ENCODE data around the gene BEX4. TPM values are rescaled to one million over a fixed set of nuclear protein-coding genes. Genes with fewer than 3 reads are reported as not detected.
"Not testable (repeated sequence)": the region's sequence is repeated elsewhere in the genome, so short reads cannot be mapped to it uniquely, and the experiment has no call there.

BEX4 gene
- total RNA-seq, 2 experiments from 2014 or later = 8.8 to 9.8 TPM

DNA sequence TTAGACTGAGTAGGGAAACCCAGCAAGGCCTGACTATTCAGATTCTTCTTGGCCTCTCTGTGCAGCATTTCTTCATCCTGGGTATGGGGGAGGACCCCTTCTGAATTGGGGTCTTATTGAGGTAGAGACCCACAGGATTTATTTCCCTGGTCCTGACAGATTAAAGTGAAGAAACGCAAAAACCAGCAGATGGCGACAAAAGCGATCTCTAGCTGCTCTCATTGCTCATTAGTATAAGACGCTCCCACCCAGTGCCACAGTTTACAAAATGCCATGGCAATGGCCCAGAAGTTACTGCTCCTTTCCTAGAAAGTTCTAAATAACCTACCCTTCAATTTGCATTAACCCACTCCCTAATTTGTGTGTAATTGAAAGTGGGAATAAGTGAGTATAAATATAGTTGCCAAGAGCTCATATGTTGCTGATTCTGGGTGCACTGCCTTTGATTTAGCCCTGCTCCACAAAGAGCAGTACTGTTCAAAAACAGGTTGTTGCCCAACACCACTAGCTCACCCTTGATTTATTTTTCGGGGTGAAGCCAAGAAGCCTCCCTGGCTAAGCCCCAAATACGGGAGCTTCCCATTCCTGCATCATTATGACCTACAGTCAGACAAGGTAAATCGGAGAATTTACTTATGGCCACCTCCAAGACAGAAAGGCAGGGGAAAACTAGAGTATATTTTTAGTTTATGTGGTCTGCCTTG, 3.7 kb upstream of the BEX4 start:
- CTCF ChIA-PET = interaction anchor here (0.7 to 2.1 kb wide), 12 partner anchors 21 to 279 kb away, joined by 3 to 24 read pairs (median 4); no protein-coding TSS in a partner anchor
- H3K4me1 Mint-ChIP-seq (ENCODE audit: low read depth) = peaks cover 9% of the 10 kb centered on the region
- no peaks in the 10 kb centered on the region for H3K27me3 Mint-ChIP-seq (ENCODE audit: low read depth)
- intact Hi-C loops (cut with micrococcal nuclease) = loop anchor here (1.0 to 5.0 kb wide), 5 partner anchors 37 to 476 kb away; partner anchors contain the start of gene MORF4L2
- H3K4me3 Mint-ChIP-seq = no peak overlapping the region
- no peak overlapping the region for H3K27ac Mint-ChIP-seq
- H3K36me3 Mint-ChIP-seq (ENCODE audit: low read depth) = no peaks in the 10 kb centered on the region
- no peaks in the 10 kb centered on the region for H3K9me3 Mint-ChIP-seq
- peak; percentile 65 for DNase-seq

DNA sequence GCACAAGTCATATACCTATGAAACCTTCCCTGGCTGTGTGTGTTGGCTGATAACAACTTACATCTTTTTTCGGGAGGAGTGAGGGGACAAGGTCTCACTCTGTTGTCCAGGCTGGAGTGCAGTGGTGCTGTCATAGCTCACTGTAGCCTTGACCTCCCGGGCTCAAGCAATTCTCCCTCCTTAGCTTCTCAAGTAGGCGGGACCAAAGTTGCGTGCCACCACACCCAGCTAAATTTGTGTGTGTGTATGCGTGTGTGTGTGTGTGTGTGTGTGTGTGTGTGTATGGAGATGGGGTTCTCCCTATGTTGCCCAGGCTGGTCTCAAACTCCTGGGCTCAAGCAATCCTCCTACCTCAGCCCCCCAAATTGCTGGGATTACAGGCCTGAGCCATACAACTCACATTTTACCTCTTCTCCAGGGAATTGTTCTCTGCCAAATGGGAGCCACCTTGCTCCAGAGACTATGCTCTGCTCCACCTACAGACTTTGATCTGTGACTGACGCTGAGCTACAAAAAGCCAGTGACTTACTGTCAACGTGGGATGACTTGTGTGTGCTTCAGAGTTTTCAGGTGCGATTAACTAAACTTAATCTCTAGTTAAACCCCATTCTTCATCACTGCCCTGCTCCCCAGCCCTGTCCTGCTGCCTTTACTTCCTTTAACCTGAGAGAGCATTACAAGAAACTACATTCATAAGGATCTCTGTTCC, 2.0 kb upstream of the BEX4 start:
- DNase-seq = no peak
- no peaks in the 10 kb centered on the region for H3K9me3 Mint-ChIP-seq
- H3K27ac Mint-ChIP-seq = no peak overlapping the region
- no peaks in the 10 kb centered on the region for H3K36me3 Mint-ChIP-seq (ENCODE audit: low read depth)
- peaks cover 10% of the 10 kb centered on the region for H3K4me1 Mint-ChIP-seq (ENCODE audit: low read depth)
- H3K27me3 Mint-ChIP-seq (ENCODE audit: low read depth) = no peaks in the 10 kb centered on the region
- intact Hi-C loops (cut with micrococcal nuclease) = loop anchor here (5.0 kb wide), 2 partner anchors 129 to 474 kb away; partner anchors contain the start of gene MORF4L2
- CTCF ChIA-PET = interaction anchor here (0.9 to 1.3 kb wide), 2 partner anchors 32 to 36 kb away, joined by 3 to 4 read pairs; no protein-coding TSS in a partner anchor
- H3K4me3 Mint-ChIP-seq = no peak overlapping the region

DNA sequence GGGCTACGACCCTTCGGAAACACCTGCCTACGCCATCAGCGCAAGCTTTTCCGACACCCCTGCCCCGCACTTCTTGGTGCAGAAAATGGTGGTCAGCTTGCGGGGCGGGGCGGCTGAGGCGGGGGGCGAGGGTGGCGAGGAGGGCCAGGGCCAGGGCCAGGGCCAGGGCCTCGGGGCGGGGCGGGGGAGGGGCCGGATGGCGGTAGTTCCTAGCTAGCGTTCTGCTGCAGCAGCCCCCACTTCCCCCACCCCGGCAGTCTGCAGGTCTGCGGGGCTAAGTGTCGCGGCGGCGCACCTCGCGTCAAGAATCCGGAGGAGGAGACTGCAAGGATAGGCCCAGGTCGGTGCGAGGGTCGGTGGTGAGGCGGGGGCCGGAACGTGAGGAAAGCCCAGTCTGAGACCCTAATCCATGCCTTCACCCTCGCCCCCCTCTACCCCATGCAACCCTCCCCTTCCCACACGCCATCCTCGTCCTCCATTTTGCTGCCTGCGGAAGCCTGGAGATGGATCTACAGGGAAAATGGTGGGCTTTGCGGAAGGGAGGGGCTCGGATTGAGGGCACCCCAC, 600 bp downstream of the BEX4 start:
- H3K36me3 Mint-ChIP-seq (ENCODE audit: low read depth) = no peaks in the 10 kb centered on the region
- peak overlapping the region; percentile 63 for H3K4me3 Mint-ChIP-seq
- H3K9me3 Mint-ChIP-seq = no peaks in the 10 kb centered on the region
- DNase-seq = peak; percentile 12
- peaks cover 15% of the 10 kb centered on the region for H3K4me1 Mint-ChIP-seq (ENCODE audit: low read depth)
- intact Hi-C loops (cut with micrococcal nuclease) = loop anchor here (1.0 to 2.0 kb wide), 2 partner anchors 39 to 95 kb away; partner anchors contain the start of gene BEX2
- CTCF ChIA-PET = no interaction called here
- H3K27ac Mint-ChIP-seq = no peak overlapping the region
- H3K27me3 Mint-ChIP-seq (ENCODE audit: low read depth) = no peaks in the 10 kb centered on the region

DNA sequence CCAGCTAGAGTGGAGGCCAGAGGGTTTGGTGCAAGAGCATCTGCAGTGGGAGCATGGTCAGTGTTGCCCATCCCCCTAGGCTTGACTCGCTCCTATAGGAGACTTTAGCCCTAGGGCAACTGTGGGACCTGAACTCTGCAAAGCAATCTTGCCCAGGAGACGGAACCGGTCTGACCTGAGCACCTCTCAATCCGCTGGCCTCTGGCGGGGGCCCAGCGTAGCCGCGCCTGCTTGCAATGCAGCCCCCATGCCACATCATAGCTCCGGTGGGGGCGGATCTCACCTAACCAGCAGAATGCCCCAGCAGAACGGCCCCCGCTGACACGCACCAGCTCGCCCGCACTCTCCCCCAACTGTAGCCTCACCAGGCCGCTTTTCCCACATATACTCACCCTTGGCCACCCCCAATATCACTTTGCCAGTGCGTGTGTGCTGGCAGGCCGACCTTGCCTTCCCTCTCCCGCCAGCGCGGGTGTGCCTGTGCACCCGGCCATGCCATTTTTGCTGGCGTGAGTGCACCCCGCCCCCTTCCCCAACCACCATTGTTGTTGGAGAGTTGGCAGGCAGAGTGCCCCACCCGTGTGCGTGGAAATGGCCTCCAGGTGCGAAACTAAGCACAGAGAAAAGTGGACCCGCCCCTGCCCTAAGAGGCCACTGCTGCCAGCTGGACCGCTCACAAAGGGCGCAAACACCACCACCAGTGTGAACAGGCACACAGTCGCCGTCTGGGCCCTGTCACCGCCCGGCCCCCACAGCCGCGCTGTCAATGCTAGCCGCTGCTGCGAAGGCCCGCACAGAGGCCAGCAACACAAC, 5.8 kb downstream of the BEX4 start:
- DNase-seq = no peak
- H3K9me3 Mint-ChIP-seq = no peaks in the 10 kb centered on the region
- no peak overlapping the region for H3K27ac Mint-ChIP-seq
- no peak overlapping the region for H3K4me3 Mint-ChIP-seq
- no peaks in the 10 kb centered on the region for H3K36me3 Mint-ChIP-seq (ENCODE audit: low read depth)
- peaks cover 11% of the 10 kb centered on the region for H3K27me3 Mint-ChIP-seq (ENCODE audit: low read depth)
- peaks cover 10% of the 10 kb centered on the region for H3K4me1 Mint-ChIP-seq (ENCODE audit: low read depth)
- CTCF ChIA-PET = no interaction called here
- intact Hi-C loops (cut with micrococcal nuclease) = no loop called here

DNA sequence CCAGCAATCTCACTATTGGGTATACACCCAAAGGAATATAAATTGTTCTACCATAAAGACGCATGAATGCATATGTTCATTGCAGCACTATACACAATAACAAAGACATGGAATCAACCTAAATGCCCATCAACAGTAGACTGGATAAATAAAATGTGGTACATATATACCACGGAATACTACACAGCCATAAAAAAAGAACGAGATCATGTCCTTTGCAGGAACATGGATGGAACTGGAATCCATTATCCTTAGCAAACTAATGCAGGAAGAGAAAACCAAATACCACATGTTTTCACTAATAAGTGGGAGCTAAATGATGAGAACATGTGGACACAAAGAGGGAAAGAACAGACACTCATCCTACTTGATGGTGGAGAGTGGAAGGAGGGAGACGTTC, 11.0 kb downstream of the BEX4 start:
- CTCF ChIA-PET; DNase-seq; H3K9me3 Mint-ChIP-seq; H3K4me3 Mint-ChIP-seq; H3K27ac Mint-ChIP-seq; H3K36me3 Mint-ChIP-seq (ENCODE audit: low read depth); H3K4me1 Mint-ChIP-seq (ENCODE audit: low read depth); intact Hi-C loops (cut with micrococcal nuclease): not testable (repeated sequence)
- H3K27me3 Mint-ChIP-seq (ENCODE audit: low read depth) = peaks cover 11% of the 10 kb centered on the region

DNA sequence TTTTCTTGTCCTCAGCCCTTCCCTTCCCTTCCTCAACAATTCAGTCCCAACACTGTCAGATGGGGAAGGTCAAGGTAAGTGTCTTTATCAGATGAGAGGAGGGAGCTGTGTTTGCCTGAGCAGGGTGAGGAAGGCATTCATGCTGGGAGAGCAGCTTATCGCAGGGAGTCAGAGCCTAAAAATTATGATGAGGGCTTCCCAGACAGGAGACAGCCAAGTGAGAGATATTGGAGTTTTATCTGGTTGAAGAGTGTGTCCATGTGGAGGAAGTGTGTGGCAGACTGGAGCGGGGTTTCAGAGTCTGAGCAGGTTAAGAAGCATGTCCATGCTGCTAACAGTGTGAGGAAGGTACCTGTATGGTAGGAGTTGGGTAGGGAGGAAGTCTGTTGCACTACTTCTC, 18.4 kb downstream of the BEX4 start:
- intact Hi-C loops (cut with micrococcal nuclease) = no loop called here
- Mint-ChIP-seq H3K27me3 (ENCODE audit: low read depth) (no peaks in the 10 kb centered on the region), H3K4me3 (no peak overlapping the region), H3K36me3 (ENCODE audit: low read depth) (no peaks in the 10 kb centered on the region), H3K4me1 (ENCODE audit: low read depth) (no peaks in the 10 kb centered on the region), H3K27ac (no peak overlapping the region), H3K9me3 (no peaks in the 10 kb centered on the region)
- CTCF ChIA-PET = interaction anchor here (1.3 kb wide), 1 partner anchor 22 kb away, joined by 3 read pairs; no protein-coding TSS in a partner anchor
- DNase-seq = no peak

DNA sequence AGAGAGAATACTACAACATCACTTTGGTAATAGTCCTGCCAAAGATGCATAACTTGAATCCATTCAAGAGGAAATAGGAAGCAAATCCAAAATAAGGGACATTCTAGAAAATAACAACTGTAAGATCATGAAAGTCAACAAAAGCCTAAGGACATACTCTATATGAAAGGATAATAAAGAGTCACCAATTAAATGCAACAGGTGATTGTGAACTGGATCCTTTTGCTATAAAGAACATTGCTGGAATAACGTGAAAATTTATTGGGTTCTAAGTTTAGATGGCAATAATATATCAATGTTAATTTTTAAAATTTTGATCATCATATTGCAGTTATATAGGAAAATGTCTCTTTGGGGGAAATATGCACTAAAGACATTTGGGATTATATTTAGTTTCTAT, 20.0 kb downstream of the BEX4 start:
- DNase-seq = no peak
- CTCF ChIA-PET = no interaction called here
- H3K4me1 Mint-ChIP-seq (ENCODE audit: low read depth) = no peaks in the 10 kb centered on the region
- intact Hi-C loops (cut with micrococcal nuclease) = no loop called here
- no peak overlapping the region for H3K4me3 Mint-ChIP-seq
- H3K27ac Mint-ChIP-seq = no peak overlapping the region
- H3K9me3 Mint-ChIP-seq = no peaks in the 10 kb centered on the region
- H3K36me3 Mint-ChIP-seq (ENCODE audit: low read depth) = no peaks in the 10 kb centered on the region
- no peaks in the 10 kb centered on the region for H3K27me3 Mint-ChIP-seq (ENCODE audit: low read depth)

DNA sequence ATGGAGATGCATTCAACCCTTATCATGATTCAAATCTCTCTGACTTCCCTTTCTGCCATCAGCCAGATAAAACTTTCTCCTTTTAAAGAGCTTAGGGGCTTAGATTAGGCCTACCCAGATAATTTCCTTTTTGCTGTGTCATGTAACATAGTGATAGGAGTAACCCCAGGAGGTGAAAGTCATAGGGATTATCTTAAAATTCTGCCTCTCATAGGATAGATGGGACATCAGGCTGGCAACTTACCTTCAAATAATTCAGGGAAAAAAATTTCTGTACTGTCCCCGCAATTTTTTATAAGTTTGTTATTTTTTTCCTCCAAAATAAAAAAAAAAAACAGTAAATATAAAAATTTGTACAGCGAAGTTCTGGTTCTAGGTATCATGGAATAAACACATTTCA, 20.7 kb downstream of the BEX4 start:
- H3K4me1 Mint-ChIP-seq (ENCODE audit: low read depth); H3K4me3 Mint-ChIP-seq; DNase-seq; H3K36me3 Mint-ChIP-seq (ENCODE audit: low read depth); H3K27me3 Mint-ChIP-seq (ENCODE audit: low read depth); H3K9me3 Mint-ChIP-seq; H3K27ac Mint-ChIP-seq; intact Hi-C loops (cut with micrococcal nuclease); CTCF ChIA-PET: not testable (repeated sequence)

DNA sequence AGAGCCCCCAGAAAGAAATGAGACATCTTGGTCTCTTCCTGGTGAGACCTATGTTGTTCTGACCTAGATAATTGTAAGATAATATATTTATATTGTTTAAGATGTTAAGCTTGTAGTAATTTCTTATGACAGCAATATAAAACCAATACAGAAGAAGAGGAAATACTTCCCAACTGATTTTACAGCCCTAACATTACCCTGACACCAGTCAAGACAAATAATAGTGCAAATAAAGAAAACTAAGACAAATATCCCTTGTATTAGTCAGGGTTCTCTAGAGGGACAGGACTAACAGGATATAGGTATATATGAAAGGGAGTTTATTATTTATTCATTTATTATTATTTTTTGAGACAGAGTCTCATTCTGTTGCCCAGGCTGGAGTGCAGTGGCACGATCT, 21.4 kb downstream of the BEX4 start:
- Mint-ChIP-seq H3K9me3 (no peaks in the 10 kb centered on the region), H3K36me3 (ENCODE audit: low read depth) (no peaks in the 10 kb centered on the region), H3K4me1 (ENCODE audit: low read depth) (no peaks in the 10 kb centered on the region), H3K4me3 (no peak overlapping the region), H3K27me3 (ENCODE audit: low read depth) (no peaks in the 10 kb centered on the region), H3K27ac (no peak overlapping the region)
- no peak for DNase-seq
- intact Hi-C loops (cut with micrococcal nuclease) = no loop called here
- CTCF ChIA-PET = no interaction called here

DNA sequence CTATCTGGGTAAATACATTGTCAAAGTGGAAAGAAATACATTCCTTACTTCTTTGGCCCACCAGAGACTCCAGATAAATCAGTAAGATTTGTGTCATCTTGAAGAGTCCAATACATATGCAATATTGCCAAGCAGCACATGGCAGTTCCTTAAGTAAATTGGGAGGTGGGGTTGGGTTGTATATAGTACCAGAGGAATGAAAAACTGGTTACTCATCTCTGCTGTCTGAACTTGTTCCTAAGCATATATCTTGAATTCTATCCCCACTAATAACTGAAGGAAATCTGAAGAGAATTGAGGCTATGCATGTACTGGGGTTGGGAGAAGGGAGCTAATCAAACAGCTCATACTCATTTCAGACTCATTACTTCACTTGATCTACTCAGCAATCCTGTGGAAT, 25.2 kb downstream of the BEX4 start:
- Mint-ChIP-seq H3K4me1 (ENCODE audit: low read depth) (no peaks in the 10 kb centered on the region), H3K4me3 (no peak overlapping the region), H3K36me3 (ENCODE audit: low read depth) (no peaks in the 10 kb centered on the region), H3K27me3 (ENCODE audit: low read depth) (no peaks in the 10 kb centered on the region), H3K9me3 (no peaks in the 10 kb centered on the region), H3K27ac (no peak overlapping the region)
- no peak for DNase-seq
- intact Hi-C loops (cut with micrococcal nuclease) = no loop called here
- CTCF ChIA-PET = no interaction called here

DNA sequence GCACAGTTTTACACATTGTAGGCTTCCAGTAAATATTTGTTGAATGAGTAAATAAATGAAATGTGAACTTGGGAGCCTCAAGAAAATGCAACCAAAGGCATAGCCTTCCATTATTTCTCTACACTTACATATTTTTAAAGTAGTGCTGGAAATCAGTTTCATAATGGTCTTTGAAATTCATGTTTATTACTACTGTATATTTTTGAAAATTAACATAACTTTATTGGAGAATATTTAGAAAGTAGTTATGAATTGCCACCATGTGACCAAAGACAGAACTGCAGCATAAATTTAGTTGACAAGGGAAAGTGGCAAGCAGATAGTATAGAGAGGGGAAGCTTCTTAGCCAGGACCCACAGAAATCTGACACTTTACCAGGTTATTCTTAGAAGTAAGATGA, 33.6 kb downstream of the BEX4 start:
- Mint-ChIP-seq H3K27me3 (ENCODE audit: low read depth) (no peaks in the 10 kb centered on the region), H3K36me3 (ENCODE audit: low read depth) (peaks cover 1% of the 10 kb centered on the region), H3K9me3 (no peaks in the 10 kb centered on the region), H3K4me1 (ENCODE audit: low read depth) (peaks cover 3% of the 10 kb centered on the region), H3K4me3 (no peak overlapping the region), H3K27ac (no peak overlapping the region)
- intact Hi-C loops (cut with micrococcal nuclease) = loop anchor here (1.0 kb wide), 1 partner anchor 37 kb away; no protein-coding TSS in a partner anchor
- CTCF ChIA-PET = interaction anchor here (0.7 to 3.0 kb wide), 4 partner anchors 19 to 874 kb away, joined by 3 to 14 read pairs (median 3); no protein-coding TSS in a partner anchor
- DNase-seq = no peak

DNA sequence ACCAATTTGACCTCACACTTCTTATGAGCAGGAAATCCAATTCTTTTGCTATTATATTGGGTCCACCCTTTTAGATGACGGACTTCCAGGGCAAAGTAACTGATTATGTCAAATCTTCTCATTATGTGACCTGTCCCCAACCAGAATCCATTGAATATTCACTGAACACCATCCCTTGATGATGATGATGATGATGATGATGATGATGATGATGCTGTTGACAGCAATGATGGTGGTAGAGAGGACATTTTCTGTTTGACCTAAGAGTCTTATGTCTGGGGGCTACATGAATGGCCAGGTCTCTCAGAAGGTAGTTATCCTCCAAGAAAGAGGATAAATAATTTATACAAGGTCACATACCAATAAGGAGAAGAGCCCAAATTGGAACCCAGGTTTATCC, 34.9 kb downstream of the BEX4 start:
- intact Hi-C loops (cut with micrococcal nuclease) = no loop called here
- H3K36me3 Mint-ChIP-seq (ENCODE audit: low read depth) = peaks cover 5% of the 10 kb centered on the region

More for the DNA sequence above, 34.9 kb downstream of the BEX4 start:
- CTCF ChIA-PET = interaction anchor here (3.0 kb wide), 1 partner anchor 39 kb away, joined by 14 read pairs; no protein-coding TSS in a partner anchor
- Mint-ChIP-seq H3K9me3 (no peaks in the 10 kb centered on the region), H3K27ac (no peak overlapping the region), H3K27me3 (ENCODE audit: low read depth) (no peaks in the 10 kb centered on the region), H3K4me3 (no peak overlapping the region), H3K4me1 (ENCODE audit: low read depth) (peaks cover 10% of the 10 kb centered on the region)
- no peak for DNase-seq

Data from activated naive CD4-positive, alpha-beta T cell treated with anti-CD3 and anti-CD28 coated beads for 36 hours (primary cell).